ENCODE measurements around the gene CUL4A. TPM values are rescaled to one million over a fixed set of nuclear protein-coding genes. Genes with fewer than 3 reads are reported as not detected.

Gene CUL4A
- total RNA-seq, 6 experiments from 2014 or later: 29.2 to 75.8 (median 39.5) TPM

DNA sequence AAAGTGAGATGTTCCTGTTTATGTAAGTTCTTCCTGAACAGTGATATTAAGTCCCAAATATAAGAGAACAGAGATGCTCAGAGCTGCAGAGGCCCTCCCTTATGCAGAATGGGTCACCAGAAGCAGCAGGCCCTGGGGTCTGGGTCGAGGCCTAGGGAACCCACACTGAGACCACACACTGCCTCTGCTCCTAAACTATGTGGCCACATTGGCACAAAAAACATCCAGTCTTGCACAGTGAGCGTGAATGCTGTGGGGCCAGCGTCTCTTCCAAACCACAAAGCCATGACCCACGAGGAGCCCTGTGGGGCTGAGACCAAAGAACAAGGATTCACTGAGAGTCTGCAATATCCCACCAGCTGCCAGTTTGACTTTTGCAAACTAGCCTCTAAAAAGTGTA lies 27.4 kb upstream of the CUL4A start:
- H3K27me3 ChIP-seq: no peaks in the 10 kb centered on the region
- no peaks in the 10 kb centered on the region for H3K9me3 ChIP-seq
- no peak overlapping the region for H3K4me3 ChIP-seq
- TF ChIP-seq POLR2A (IDR thresholded peaks at IDR 0.05) (no peak), CTCF (IDR thresholded peaks at IDR 0.05) (no peak)
- ATAC-seq (no peak), DNase-seq (no peak)
- H3K36me3 ChIP-seq: peaks cover 0 to 52% (median 31%) of the 10 kb centered on the region in 4 donors
- H3K27ac ChIP-seq: no peak overlapping the region
- peaks cover 0 to 9% (median 0%) of the 10 kb centered on the region in 4 donors for H3K4me1 ChIP-seq
- intact Hi-C loops (cut with DNase I): no loop called here
- 83% methylated on average over 1 of the region's 4 CpGs for WGBS (ENCODE audit: insufficient coverage, low coverage, low lambda C conversion rate, missing lambda C conversion rate)

DNA sequence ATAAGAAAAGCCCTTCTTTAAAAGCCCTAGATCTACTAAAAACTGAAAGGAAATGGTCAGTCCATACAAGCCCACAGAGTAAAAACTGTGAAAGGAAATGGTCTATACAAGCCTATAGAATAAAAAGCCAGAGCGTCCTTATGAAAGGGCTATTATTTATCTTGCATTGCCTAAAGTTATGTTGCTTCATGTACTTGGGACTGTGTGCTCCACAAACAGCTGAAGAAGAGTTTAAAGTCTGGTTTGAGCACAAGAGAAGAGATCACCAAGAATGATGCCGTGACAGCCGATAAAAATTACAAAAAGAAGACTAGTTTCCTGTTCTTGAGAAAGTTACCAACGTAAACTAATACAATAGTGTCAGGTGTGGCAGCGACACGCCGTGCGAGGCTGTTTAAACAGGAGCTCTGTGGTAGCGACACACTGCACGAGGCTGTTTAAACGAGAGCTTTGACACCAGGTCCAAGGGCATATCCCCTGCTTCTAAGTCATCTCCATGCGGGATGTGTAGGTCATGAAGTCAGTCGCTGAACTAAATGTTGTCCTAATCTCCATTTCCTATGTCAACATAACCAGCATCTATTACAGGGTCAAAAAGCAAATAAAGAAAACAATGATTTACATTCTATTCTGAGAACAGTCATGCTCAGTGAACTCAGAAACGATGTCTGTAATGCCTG lies 25.8 kb upstream of the CUL4A start:
- Histone ChIP-seq H3K27me3 (no peaks in the 10 kb centered on the region), H3K4me1 (peaks cover 0 to 9% (median 0%) of the 10 kb centered on the region in 4 donors), H3K27ac (peak overlapping the region in 1 of 3 donors; percentile 6), H3K9me3 (no peaks in the 10 kb centered on the region), H3K36me3 (peaks cover 0 to 44% (median 22%) of the 10 kb centered on the region in 4 donors), H3K4me3 (no peak overlapping the region)
- ATAC-seq (peak; percentile 43 to 77 (median 50)), DNase-seq (no peak)
- no peak for TF ChIP-seq POLR2A (IDR thresholded peaks at IDR 0.05)
- WGBS (ENCODE audit: insufficient coverage, low coverage, low lambda C conversion rate, missing lambda C conversion rate): 68% methylated on average over 14 of the region's 14 CpGs
- intact Hi-C loops (cut with DNase I): no loop called here

- Histone ChIP-seq H3K4me1 (peaks cover 0 to 9% (median 0%) of the 10 kb centered on the region in 4 donors), H3K36me3 (peaks cover 0 to 32% (median 14%) of the 10 kb centered on the region in 4 donors), H3K9me3 (no peaks in the 10 kb centered on the region), H3K27ac (no peak overlapping the region), H3K27me3 (no peaks in the 10 kb centered on the region), H3K4me3 (no peak overlapping the region)
- intact Hi-C loops (cut with DNase I): no loop called here
- ATAC-seq: peak in 2 of 4 donors; percentile 32 to 34
- no peak for TF ChIP-seq CTCF (IDR thresholded peaks at IDR 0.05)
- no peak for TF ChIP-seq POLR2A (IDR thresholded peaks at IDR 0.05)
- no peak for DNase-seq
- WGBS (ENCODE audit: insufficient coverage, low coverage, low lambda C conversion rate, missing lambda C conversion rate): 92% methylated on average over 6 of the region's 22 CpGs
These were observed 24.6 kb upstream of the CUL4A start for GRCh38 chr13:113184568-113185440.

DNA sequence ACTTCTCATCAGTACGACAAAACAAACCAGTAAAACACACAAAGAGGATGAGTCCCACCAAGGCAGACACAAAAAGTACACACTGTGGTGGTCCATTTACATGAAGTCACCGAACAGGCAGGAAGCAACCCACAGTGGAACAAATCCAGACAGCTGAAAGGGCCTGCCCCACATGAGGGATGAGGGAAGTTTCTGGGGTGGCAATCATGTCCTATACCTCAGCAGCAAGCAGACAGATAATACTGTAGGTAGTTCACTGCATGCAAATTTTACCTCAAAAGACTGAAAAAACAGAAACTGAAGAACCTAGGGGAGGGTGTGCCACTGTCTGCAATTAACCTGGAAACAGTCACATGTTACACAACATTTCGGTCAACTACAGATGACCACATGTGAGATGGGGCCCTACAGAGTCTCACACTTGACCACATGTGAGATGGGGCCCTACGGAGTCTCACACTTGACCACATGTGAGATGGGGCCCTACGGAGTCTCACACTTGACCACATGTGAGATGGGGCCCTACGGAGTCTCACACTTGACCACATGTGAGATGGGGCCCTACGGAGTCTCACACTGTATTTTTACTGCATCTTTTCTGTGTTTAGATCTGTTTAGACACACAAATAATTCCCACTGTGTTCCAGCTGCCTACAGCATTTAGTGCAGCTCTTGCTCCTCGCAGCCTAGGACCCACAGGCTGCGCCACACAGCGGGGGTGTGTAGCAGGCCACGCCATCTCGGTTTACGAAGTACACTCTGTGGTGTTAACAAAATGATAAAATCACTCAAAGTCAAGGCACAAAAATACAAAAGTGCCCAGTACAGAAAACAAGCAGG lies 23.1 kb upstream of the CUL4A start:
- TF ChIP-seq POLR2A (IDR thresholded peaks at IDR 0.05) (no peak), CTCF (IDR thresholded peaks at IDR 0.05) (no peak)
- Histone ChIP-seq H3K27me3 (no peaks in the 10 kb centered on the region), H3K9me3 (no peaks in the 10 kb centered on the region), H3K36me3 (peaks cover 0 to 31% (median 13%) of the 10 kb centered on the region in 4 donors), H3K4me1 (peaks cover 0 to 9% (median 0%) of the 10 kb centered on the region in 4 donors), H3K27ac (no peak overlapping the region), H3K4me3 (no peak overlapping the region)
- DNase-seq (no peak), ATAC-seq (peak in 1 of 4 donors; percentile 15)
- 67% methylated on average over 13 of the region's 13 CpGs for WGBS (ENCODE audit: insufficient coverage, low coverage, low lambda C conversion rate, missing lambda C conversion rate)
- intact Hi-C loops (cut with DNase I): no loop called here
